Thymus (tissue), 11 donors: ENCODE results near the gene KCTD12. TPM values are rescaled to one million over a fixed set of nuclear protein-coding genes. Genes with fewer than 3 reads are reported as not detected.
A peak's percentile ranks its signal among the peaks of the same experiment; 100 is the strongest.

ENCODE experiments used
- DNase-seq, 9 donors: peaks; one replicate each; pipeline ENCODE4 v3.0.0-alpha.2; 2013; ENCODE audit warnings: low spot score in 9 of 9, low read depth in 6 of 9, missing footprints in 1 of 9
- H3K27ac ChIP-seq, 2 donors: one replicate each; pipeline ENCODE4 v1.5.1; 2013; ENCODE audit warnings: control low read depth in 1 of 2, low read depth in 1 of 2, low read length in 1 of 2, mild to moderate bottlenecking in 1 of 2, moderate library complexity in 1 of 2
- H3K27me3 ChIP-seq, 2 donors: one replicate each; pipeline ENCODE4 v1.5.1; 2013; ENCODE audit warnings: low read length in 1 of 2; ENCODE audit not compliant: control insufficient read depth in 2 of 2, insufficient read depth in 1 of 2
- H3K36me3 ChIP-seq, 2 donors: one replicate each; pipeline ENCODE4 v1.5.1; 2013; ENCODE audit warnings: low read length in 1 of 2, mild to moderate bottlenecking in 1 of 2, moderate library complexity in 1 of 2; ENCODE audit not compliant: control insufficient read depth in 2 of 2, insufficient read depth in 2 of 2
- H3K4me1 ChIP-seq, 2 donors: one replicate each; pipeline ENCODE4 v1.5.1; 2013; ENCODE audit warnings: low read length in 2 of 2; ENCODE audit not compliant: control insufficient read depth in 2 of 2, insufficient read depth in 2 of 2
- H3K4me3 ChIP-seq, 2 donors: one replicate each; pipeline ENCODE4 v1.5.1; 2013; ENCODE audit warnings: low read length in 2 of 2, control low read depth in 1 of 2, mild to moderate bottlenecking in 1 of 2
- H3K9me3 ChIP-seq, 2 donors: one replicate each; pipeline ENCODE4 v1.5.1; 2013; ENCODE audit warnings: low read length in 1 of 2, mild to moderate bottlenecking in 1 of 2; ENCODE audit not compliant: control insufficient read depth in 2 of 2, insufficient read depth in 1 of 2
- WGBS: extraction: QIAGEN DNeasy Blood & Tissue Kit; methylation state at CpG from one replicate; pipeline ENCODE4 v1.1.7; 2013; 5-methylcytosine and 5-hydroxymethylcytosine counted together
- polyA plus RNA-seq: library from polyadenylated mRNA; stranded (reverse); fragments of 200-250 nt; gene quantifications from one replicate; pipeline ENCODE4 v1.2.3, GENCODE V29; 2013
- total RNA-seq: library from RNA; stranded (reverse); fragments of 120-200 nt; gene quantifications from one replicate; pipeline ENCODE4 v1.2.4, GENCODE V29; 2013
- donor health status: healthy.

Gene KCTD12
- total and polyA plus RNA-seq, 2 donors = 16.7 to 35.4 TPM

- H3K27ac ChIP-seq = peak overlapping the region in 1 of 2 donors; percentile 86
Measured at GRCh38 chr13:76884186-76884906, 1.9 kb downstream of the KCTD12 start.

GRCh38 chr13:76883236-76883635 lies 3.0 kb downstream of the KCTD12 start:
- peaks cover 0 to 3% of the 10 kb centered on the region in 2 donors for H3K9me3 ChIP-seq
- H3K27ac ChIP-seq = no peak overlapping the region
- peaks cover 0 to 26% of the 10 kb centered on the region in 2 donors for H3K27me3 ChIP-seq
- H3K4me3 ChIP-seq = peak overlapping the region in 1 of 2 donors; percentile 17
- H3K4me1 ChIP-seq = peaks cover 8 to 29% of the 10 kb centered on the region in 2 donors
- DNase-seq = no peak
- WGBS = 96% methylated on average over 3 of the region's 3 CpGs
- no peaks in the 10 kb centered on the region for H3K36me3 ChIP-seq

More at GRCh38 chr13:76884186-76884906, 1.9 kb downstream of the KCTD12 start:
- DNase-seq = peak in 3 of 9 donors; percentile 10 to 53 (median 19)
- peak overlapping the region; percentile 72 to 77 for H3K4me3 ChIP-seq
- H3K27me3 ChIP-seq = peaks cover 0 to 28% of the 10 kb centered on the region in 2 donors
- peaks cover 0 to 3% of the 10 kb centered on the region in 2 donors for H3K9me3 ChIP-seq
- WGBS = 83% methylated on average over 15 of the region's 15 CpGs
- H3K4me1 ChIP-seq = peaks cover 8 to 29% of the 10 kb centered on the region in 2 donors
- H3K36me3 ChIP-seq = no peaks in the 10 kb centered on the region

GRCh38 chr13:76882431-76882830 lies 3.8 kb downstream of the KCTD12 start:
- Histone ChIP-seq H3K9me3 (peaks cover 0 to 3% of the 10 kb centered on the region in 2 donors), H3K27ac (no peak overlapping the region), H3K27me3 (peaks cover 0 to 22% of the 10 kb centered on the region in 2 donors), H3K4me1 (peaks cover 8 to 29% of the 10 kb centered on the region in 2 donors), H3K36me3 (no peaks in the 10 kb centered on the region), H3K4me3 (no peak overlapping the region)
- WGBS = 37% methylated on average over 4 of the region's 4 CpGs
- DNase-seq = peak in 1 of 9 donors; percentile 38

DNA sequence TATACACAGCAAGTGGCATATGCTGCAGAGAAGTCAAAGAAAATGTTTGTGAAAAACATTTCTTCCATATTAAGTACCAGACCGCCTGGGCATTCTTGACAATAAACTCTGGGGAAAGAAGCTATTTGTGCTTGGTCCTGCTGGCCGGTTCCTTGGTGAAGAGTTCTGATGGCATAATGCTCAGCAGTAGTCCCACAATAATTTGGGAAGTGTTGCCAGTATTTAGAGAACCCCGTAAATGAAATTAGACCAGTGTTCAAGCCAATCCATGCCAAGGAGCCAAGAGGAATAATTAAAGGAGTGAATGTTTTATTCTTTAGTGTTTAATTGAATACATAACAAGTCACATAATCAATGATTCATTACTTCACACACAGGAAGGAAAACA lies 6.3 kb downstream of the KCTD12 start:
- no peaks in the 10 kb centered on the region for H3K36me3 ChIP-seq
- peak overlapping the region in 1 of 2 donors; percentile 68 for H3K27ac ChIP-seq
- 81% methylated on average over 3 of the region's 3 CpGs for WGBS
- H3K4me3 ChIP-seq = no peak overlapping the region
- H3K27me3 ChIP-seq = peaks cover 0 to 5% of the 10 kb centered on the region in 2 donors
- H3K9me3 ChIP-seq = no peaks in the 10 kb centered on the region
- DNase-seq = no peak
- peaks cover 7 to 18% of the 10 kb centered on the region in 2 donors for H3K4me1 ChIP-seq

DNA sequence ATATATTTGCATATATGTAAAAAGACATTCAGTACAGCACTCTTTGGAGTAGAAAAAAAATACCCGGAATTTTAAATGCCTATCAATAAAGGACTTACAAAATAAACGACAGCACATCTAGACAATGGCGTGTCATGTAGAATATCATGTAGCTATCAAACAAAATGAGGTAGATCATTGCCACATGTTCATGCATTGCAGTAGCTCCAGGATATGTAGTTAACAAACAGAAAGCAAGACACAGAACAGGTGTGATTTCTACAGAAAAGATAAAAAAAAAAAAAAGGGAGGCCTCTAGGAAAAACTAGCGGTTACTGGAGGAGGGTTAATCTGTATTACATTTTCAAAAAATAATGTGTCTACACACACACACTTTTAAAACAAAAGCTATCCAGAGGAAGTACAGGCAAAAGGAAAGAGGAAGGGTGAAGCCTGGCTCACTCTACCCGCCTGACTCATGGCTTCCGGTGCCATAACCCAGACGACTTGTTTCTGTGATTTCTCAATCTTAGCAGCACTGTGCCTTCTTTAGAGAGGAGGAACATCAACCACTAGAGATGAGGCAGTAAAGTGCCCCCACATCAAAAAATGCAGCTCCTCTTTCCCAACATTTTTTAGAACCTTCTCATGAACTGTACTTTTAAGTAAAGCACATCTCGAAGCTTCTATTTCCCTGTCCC lies 6.9 kb downstream of the KCTD12 start:
- 35% methylated on average over 8 of the region's 8 CpGs for WGBS
- Histone ChIP-seq H3K4me3 (no peak overlapping the region), H3K4me1 (peaks cover 2 to 13% of the 10 kb centered on the region in 2 donors), H3K9me3 (no peaks in the 10 kb centered on the region), H3K27ac (peak overlapping the region in 1 of 2 donors; percentile 68), H3K27me3 (no peaks in the 10 kb centered on the region), H3K36me3 (no peaks in the 10 kb centered on the region)
- DNase-seq = peak in 8 of 9 donors; percentile 36 to 83 (median 58)

- no peaks in the 10 kb centered on the region for H3K27me3 ChIP-seq
- H3K9me3 ChIP-seq = no peaks in the 10 kb centered on the region
- no peak overlapping the region for H3K4me3 ChIP-seq
- H3K27ac ChIP-seq = no peak overlapping the region
- DNase-seq = no peak
- WGBS = 99% methylated on average over 3 of the region's 3 CpGs
- no peaks in the 10 kb centered on the region for H3K36me3 ChIP-seq
- H3K4me1 ChIP-seq = peaks cover 0 to 9% of the 10 kb centered on the region in 2 donors
Measured at GRCh38 chr13:76878043-76878442, 8.2 kb downstream of the KCTD12 start.

DNA sequence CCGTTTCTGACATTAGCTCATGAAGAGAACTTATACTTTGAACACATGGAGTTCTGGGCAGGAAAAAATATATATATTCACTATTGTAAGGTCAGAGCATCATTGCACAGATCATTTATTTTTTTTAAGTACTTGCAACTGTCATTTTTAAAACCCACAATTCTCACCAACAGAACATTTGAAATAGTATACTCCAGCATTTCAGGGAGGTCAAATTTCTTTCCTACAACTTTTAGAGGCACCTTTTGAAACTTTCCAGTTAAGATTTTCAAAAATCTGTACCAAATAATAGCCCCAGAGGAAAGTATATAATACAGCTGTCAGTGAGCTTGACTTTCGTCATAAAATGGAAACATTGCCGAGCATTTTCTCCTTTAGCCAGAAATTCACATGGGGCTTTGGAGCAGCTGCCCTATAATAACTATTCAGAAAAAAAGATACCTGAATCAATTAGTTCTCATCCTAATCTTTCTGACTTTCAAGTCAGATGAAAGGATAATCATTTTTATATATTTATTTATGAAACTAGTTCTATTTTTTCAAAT lies 10.9 kb downstream of the KCTD12 start:
- Histone ChIP-seq H3K36me3 (no peaks in the 10 kb centered on the region), H3K4me1 (peaks cover 0 to 7% of the 10 kb centered on the region in 2 donors), H3K9me3 (no peaks in the 10 kb centered on the region), H3K27me3 (no peaks in the 10 kb centered on the region), H3K27ac (no peak overlapping the region), H3K4me3 (no peak overlapping the region)
- no peak for DNase-seq
- 77% methylated on average over 3 of the region's 3 CpGs for WGBS

DNA sequence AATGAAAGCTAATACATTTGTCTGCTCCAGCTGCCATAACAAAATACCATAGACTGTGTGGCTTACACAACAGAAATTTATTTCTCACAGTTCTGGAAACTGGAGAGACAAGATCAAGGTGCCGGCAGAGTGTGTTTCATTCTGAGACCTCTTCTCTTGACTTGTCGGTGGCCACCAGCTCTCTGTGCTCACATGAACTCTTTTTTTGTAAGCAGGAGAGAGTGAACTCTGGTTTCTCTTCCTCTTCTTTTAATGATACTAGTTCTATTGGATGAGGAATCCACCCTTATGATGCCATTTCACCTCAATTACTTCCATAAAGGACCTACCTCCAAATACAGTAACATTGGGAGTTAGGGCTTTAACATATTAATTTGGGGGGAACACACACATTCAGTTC lies 11.7 kb downstream of the KCTD12 start:
- H3K9me3 ChIP-seq = no peaks in the 10 kb centered on the region
- H3K4me1 ChIP-seq = peaks cover 0 to 1% of the 10 kb centered on the region in 2 donors
- H3K4me3 ChIP-seq = no peak overlapping the region
- H3K36me3 ChIP-seq = no peaks in the 10 kb centered on the region
- peak overlapping the region in 1 of 2 donors; percentile 8 for H3K27ac ChIP-seq
- 82% methylated on average over 2 of the region's 2 CpGs for WGBS
- no peaks in the 10 kb centered on the region for H3K27me3 ChIP-seq
- no peak for DNase-seq

DNA sequence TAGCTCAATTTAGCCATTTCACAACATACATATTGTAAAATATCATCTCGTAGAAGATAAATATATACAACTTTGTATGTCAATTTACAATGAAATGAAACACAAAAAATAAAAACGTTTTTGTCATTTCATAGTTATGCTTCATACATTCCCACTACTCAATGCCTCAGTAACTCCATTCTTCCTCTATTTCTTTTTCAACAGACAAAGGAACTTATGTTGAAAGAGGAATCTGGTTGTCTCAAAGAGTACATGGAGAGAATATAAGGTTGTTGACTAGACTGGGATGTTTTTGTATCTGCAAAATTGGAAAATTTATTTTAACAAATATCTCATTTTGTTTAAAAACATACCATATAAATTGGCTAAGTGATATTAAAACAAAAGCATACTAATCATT lies 12.8 kb downstream of the KCTD12 start:
- H3K4me3 ChIP-seq = no peak overlapping the region
- WGBS = 92% methylated on average over 2 of the region's 2 CpGs

More for the DNA sequence above, 12.8 kb downstream of the KCTD12 start:
- no peak for DNase-seq
- Histone ChIP-seq H3K4me1 (no peaks in the 10 kb centered on the region), H3K27ac (no peak overlapping the region), H3K36me3 (no peaks in the 10 kb centered on the region), H3K9me3 (no peaks in the 10 kb centered on the region), H3K27me3 (no peaks in the 10 kb centered on the region)
